Testis (tissue), 2 donors: ENCODE measurements around the gene ODC1.

Experiments
- POLR2A ChIP-seq: fragments of 450-650 bp; IDR thresholded peaks from one replicate; pipeline ENCODE4 v1.6.1; 2017; ENCODE audit warnings: antibody characterized with exemption, mild to moderate bottlenecking, moderate library complexity
- TF ChIP-seq, protein P1 (sequence below), 3 experiments: fragments of 450-650 bp in 2 of 3; fragments of 200-600 bp in 1 of 3; sonication (generic) in 1 of 3; IDR thresholded peaks; one replicate each; pipeline ENCODE4 v1.5.1; 2016 to 2019; ENCODE audit warnings: antibody characterized with exemption in 3 of 3, mild to moderate bottlenecking in 2 of 3, moderate library complexity in 1 of 3

DNA sequence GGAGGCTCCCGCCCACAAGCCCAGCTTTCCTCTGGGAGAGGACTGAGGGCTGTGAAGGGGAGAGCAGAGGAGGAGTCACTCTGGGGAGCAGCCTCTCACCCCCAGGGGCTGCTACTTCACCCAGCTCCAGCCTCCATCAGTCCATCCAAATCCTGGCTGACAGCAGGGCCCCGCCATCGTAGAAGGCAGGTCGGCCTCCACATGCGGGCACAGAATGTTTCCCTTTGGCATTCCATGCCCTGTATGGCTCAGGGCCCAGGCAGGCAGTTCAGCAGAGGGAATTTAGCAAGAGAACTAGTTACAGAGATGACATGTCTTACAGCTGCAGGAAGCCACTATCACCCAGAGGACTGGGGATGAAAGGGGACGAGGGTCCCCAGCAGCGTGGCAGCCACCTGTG lies 6.4 kb upstream of the ODC1 start:
- no peak for TF ChIP-seq POLR2A
- TF ChIP-seq, protein P1, sequence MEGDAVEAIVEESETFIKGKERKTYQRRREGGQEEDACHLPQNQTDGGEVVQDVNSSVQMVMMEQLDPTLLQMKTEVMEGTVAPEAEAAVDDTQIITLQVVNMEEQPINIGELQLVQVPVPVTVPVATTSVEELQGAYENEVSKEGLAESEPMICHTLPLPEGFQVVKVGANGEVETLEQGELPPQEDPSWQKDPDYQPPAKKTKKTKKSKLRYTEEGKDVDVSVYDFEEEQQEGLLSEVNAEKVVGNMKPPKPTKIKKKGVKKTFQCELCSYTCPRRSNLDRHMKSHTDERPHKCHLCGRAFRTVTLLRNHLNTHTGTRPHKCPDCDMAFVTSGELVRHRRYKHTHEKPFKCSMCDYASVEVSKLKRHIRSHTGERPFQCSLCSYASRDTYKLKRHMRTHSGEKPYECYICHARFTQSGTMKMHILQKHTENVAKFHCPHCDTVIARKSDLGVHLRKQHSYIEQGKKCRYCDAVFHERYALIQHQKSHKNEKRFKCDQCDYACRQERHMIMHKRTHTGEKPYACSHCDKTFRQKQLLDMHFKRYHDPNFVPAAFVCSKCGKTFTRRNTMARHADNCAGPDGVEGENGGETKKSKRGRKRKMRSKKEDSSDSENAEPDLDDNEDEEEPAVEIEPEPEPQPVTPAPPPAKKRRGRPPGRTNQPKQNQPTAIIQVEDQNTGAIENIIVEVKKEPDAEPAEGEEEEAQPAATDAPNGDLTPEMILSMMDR (IDR thresholded peaks at IDR 0.05) = no peak
